GM18873 (cell line): ENCODE measurements around the gene SPINT2.
A peak's percentile ranks its signal among the peaks of the same experiment; 100 is the strongest.

Experiments used
- ATAC-seq: cut with Tn5 transposase; IDR thresholded peaks from one replicate; pipeline ENCODE4 v1.9.1; 2021; ENCODE audit warnings: mild to moderate bottlenecking, moderate library complexity, moderate number of reproducible peaks; ENCODE audit not compliant: unreplicated experiment, low FRiP score

SPINT2 gene

DNA sequence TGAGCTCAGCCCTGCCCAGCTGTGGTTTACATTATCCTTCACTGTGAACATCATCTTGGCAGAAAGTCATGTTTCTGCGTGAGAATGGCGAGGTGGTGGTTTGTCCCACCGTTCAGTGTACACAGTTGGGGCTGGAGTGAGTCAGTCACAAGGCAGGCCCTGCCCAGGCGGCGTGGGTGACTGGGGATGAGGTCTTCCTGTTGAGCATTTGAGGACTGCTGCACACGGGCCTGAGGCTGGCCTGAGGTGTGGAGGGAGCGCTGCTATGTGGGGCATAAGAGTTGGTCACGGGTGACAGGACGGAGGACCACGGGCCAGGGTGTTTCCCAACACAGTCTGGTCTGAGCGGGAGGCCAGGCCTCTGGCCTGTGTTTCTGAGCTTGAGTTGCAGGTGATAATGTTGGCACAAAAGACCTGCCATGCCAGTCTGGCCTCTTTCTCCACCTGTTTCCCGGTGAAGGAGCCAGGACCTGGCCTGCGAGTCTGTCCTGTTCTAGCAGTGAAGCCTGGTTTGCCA is 26.3 kb downstream of the SPINT2 start:
- ATAC-seq: no peak

DNA sequence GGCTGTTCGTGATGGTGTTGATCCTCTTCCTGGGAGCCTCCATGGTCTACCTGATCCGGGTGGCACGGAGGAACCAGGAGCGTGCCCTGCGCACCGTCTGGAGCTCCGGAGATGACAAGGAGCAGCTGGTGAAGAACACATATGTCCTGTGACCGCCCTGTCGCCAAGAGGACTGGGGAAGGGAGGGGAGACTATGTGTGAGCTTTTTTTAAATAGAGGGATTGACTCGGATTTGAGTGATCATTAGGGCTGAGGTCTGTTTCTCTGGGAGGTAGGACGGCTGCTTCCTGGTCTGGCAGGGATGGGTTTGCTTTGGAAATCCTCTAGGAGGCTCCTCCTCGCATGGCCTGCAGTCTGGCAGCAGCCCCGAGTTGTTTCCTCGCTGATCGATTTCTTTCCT is 27.5 kb downstream of the SPINT2 start:
- no peak for ATAC-seq

DNA sequence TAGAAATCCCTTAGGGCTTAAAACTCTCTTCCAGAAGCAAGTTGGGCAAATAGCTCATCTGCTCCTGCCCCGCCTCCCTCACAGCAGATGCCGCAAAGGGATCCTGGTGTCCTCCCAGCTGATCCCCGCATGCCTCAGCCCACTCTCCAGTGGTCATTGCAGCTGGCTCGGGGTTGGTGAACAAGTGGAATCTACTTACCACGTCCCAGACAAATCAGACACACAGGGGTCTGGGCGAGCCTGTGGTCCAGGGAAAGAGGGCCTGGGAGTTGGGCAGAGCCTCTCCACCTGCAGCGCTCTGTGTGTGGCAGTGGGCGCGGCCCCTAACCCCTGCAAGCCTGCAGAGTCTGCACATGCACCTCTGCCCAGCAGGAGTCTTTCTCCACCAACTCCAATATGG is 28.9 kb downstream of the SPINT2 start:
- ATAC-seq: no peak

DNA sequence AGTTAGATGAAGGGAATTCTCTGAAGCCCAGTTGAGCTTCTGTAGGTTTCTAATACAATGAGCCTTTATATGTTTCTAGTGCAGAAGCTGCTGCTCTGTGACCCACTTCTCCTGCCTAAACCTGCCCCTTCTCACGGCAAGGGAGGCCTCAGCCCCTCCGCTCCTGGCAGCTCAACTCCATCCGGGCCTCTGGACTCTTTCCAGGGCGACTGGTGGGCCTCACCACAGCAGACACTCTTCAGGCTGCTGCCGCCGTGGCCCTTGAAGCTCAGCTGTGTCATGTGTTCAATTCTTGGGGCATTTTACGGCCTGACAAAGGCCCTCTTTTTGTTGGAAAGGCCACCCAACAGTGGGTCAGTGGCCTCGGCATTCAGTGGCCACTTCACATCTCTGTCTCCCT is 29.7 kb downstream of the SPINT2 start:
- ATAC-seq: no peak

DNA sequence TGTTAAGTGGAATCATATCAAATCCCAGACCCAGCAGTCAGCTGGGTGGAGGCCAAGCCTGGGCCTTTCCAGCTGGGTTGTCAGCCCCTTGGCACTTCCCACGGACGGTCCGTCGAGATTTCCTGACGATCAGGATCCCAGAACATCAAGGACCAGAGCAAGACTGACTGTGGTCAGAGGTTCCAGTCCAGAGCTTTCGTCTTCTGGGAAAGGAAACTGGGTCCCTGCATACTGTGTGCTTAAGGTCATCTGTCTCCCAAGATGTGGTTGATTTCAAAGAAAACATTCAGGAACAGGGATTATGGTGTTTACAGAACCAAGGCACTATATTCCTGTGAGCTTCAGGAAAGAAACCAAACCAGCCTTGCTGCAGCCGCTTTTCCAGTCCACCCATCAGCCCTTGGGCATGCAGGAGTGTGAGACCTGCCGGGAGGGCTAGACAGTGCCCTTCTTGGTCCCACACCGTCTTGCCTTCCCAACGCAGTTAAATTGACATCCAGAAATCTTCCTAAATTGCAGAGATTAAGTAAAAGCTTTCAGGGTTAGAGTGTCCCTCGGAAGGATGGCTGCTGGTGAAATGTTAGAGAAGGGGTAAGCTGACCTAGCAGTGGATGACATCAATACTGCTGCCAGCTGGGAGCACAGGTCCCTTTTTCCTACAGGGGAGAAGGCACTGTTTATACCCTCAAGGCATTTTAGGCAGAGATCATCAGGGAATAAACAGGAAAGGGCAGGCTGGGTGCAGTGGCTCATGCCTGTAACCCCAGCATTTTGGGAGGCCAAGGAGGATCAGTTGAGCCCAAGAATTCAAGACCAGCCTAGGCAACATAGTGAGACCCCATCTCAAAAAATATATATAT is 34.7 kb downstream of the SPINT2 start:
- no peak for ATAC-seq

DNA sequence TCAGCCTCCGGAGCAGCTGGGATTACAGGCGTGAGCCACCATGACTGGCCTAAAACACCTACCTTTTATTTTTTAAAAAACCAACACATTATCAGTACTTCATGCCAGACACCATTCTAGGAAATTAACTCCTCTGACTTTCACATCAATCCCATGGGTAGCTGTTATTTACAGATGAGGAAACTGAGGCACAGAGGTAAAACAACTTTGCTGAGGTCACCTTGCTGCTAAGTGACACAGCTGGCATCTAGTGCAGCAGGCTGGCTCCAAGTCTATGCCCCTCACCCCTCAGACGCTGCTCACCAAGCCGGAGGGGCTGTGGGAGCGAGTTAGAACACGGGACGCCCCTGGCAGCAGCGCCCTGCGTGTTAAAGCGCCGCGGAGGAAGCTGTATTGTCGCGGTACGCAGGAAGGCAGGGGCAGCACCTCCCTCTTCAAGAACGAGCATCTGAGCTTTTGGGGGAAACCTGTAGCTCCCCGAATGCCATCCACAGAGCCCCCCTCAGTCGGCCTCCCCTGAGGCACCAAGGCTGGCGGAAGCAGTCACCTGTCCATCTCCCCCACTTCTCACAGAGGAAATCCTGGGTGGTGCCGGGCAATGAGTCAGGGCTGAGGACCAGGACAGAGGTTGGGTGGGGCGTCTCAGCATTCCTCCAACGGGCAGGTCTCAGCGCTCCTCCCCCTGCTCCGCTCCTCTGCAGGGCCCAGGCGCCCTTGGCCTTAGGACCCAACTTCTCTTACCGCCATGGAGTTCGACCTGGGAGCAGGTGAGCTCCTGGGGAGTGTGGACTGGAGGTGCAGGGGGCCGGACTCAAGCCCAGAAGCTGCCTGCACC is 39.4 kb downstream of the SPINT2 start, which contains the start of gene C19orf33:
Gene C19orf33, plus strand, starts transcription at position 735 of the 835 bp plus-strand sequence. Its CDS starts 11 bp downstream, at position 746.
- no peak for ATAC-seq

DNA sequence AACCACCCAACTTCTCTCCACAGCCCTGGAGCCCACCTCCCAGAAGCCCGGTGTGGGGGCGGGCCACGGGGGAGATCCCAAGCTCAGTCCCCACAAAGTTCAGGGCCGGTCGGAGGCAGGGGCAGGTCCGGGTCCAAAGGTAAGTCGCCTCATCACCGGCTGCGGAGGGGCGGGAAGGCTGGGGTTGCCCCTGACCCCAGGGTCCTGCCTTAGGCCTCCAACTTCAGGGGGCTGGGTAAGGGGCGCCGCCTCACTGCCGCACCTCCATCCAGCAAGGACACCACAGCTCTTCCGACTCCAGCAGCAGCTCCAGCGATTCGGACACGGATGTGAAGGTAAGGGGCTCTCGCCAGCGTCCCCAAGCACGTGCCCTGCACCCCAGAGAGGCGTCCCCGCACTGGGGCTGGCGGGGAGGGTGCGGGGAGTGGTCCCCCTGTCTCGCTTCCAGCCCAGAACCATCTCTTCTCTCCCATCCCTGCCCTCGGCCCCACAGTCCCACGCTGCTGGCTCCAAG is 40.0 kb downstream of the SPINT2 start:
- ATAC-seq: no peak

DNA sequence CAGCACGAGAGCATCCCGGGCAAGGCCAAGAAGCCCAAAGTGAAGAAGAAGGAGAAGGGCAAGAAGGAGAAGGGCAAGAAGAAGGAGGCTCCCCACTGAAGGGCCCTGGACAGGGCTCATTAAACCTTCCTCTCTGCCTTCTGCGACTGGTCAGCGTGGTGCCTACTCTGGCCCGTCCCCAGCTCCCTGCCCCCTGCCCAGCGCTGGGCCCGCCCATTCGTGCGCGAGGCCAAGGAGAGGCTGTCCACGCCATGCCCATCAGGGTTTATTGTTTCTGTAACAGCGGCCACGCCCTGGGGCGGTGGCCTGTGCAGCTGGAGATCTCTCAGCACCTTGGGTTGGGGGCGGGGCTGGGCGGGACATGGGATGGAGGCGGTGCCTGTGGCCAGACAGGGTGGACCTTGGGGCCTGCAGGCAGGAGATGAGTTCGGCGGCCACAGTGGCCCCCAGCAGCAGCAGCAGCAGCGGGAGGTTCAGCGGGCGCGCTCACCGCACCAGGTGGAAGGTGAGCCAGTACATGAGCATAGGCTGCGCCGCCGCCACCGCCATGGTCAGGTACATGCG is 40.6 kb downstream of the SPINT2 start:
- no peak for ATAC-seq

DNA sequence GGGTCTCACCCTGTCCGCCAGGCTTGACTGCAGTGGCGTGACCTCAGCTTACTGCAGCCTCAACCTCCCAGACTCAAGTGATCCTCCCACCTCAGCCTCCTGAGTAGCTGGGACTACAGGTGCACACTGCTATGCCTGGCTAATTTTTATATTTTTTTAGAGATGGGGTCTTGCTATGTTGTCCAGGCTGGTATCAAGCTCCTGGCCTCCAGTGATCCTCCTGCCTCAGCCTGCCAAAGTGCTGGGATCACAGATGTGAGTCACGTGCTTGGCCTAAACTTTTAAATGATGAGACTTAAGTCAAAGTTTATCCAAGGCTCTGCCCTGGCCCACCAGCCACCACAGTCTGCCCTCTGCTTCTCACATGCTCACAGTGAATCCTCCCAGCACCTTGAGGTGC is 41.9 kb downstream of the SPINT2 start:
- ATAC-seq: no peak

DNA sequence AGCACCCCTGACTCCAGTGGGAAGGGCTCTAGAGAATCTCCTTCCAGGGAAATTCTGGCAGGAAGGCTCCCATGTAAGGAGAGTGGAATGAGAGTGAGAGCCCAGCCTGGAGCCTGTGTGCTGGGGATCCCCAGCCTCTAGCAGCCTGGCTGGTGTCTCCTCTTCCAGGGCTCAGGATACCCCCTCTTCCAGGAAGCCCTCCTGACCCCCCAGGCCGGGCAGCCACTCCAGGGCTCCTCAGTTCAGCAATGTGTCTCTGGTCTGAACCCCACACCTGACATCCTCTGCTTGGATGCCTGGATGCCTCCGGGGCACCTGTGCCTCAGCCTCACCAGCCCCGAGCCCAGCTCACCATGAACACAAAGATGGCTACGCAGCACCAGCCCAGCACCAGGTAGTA is 42.7 kb downstream of the SPINT2 start:
- no peak for ATAC-seq

DNA sequence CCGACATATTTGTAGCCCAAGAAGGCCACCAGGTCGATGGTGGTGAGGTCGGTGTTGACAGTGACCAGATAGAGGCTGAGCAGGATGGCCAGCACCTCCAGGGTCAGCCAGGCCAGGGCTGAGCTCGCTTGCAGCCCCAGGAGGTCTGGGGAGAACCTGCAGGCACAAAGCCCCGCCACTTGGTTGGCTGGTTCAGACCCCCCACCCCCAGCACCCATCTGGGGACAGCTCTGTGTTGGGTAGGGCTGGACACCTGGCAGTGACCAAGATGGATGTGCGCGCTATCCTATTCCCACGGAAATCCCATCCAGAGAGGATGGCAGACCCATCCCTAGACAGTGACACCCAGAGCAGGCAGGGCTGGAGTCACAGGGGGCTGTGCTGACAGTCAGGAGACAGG is 43.2 kb downstream of the SPINT2 start:
- no peak for ATAC-seq

DNA sequence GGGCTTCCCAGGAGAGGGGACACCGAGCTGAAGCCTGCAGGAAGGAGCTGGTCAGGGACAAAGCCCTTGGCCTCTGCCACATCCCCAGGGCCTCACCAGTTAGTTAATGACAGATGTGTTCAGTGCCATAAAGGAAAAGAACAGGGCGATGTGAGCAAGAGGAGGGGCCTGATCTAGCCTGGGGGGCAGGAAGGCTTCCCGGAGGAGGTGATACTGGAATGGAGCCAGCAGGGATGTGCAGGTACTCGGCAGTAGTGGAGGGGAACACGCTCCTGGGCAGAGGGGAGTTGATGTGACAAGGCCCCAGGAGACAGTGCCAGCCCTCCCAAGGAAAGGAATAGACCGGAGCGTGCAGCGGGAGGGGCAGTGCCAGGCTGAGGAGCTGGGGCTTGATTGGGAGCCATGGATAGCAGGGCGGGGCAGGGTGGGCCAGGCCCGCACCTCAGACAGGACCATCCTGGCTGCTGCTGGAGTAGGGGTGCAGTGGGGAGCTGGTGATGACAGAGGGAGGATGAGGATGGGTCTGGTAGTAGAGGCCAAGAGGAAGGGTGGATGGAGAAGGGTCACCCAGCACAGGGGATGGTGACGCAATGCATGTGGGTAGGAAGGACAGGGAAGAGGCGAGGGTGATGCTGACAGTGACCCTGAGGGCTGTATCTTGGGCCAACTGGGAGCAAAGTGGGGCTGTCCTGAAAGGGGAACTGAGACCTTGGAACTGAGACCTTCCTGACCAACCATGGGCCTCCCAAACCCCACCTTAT is 43.8 kb downstream of the SPINT2 start:
- no peak for ATAC-seq

DNA sequence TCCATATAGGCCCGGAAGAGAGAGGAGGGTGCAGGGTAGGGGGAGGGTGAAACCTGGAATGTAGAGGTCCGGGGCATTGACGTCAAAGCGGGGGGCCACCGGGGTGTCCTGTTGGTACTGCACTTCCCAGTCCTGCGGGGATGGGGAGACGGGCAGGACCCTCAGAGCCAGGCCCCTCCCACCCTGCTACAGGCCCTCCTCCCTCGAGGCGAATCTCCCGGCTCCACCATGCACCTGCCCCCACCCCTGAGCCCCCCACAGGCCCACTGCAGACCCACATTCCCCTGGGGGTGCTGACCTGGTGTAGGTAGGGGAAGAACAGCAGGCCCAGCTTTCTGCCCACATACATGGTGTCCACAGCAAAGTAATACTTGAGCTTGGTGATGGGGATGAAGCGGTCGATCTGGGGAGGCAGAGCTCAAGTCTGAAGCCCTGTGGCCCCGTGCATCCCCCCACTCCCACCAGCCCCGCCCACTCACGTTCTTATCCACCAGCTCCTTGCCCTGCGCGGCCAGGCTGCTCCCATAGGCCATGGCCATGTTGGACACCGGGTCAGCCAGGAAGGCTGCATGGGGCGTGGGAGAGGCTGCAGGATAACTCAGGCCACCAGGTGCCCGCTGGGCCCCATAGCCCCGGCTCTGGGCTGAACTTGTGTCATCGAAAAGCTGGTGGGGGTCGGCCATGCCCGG is 44.7 kb downstream of the SPINT2 start:
- ATAC-seq: no peak

DNA sequence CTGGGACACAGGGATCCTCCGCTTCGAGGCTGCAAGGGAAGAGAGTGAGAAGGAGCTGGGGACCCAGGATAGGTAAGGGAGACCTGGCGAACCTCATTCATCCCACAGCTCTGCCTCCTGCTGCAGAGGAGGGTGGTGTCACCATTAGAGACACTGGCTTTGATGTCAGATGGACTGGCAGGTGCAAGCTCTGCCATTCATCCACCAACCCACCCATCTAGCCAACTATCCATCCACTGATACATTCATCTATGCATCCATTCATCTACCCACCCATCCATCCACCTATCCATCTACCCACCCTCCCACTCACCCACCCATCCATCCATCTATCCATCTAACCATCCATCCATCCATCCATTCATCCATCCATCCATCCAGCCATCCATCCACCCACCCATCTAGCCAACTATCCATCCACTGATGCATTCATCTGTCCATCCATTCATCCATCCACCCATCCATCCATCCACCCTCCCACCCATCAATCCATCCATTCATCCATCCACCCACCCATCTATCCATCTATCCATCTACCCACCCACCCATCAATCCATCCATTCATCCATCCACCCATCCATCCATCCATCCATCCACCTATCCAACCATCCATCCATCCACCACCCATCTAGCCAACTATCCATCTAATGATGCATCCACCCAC is 45.4 kb downstream of the SPINT2 start:
- ATAC-seq: no peak

DNA sequence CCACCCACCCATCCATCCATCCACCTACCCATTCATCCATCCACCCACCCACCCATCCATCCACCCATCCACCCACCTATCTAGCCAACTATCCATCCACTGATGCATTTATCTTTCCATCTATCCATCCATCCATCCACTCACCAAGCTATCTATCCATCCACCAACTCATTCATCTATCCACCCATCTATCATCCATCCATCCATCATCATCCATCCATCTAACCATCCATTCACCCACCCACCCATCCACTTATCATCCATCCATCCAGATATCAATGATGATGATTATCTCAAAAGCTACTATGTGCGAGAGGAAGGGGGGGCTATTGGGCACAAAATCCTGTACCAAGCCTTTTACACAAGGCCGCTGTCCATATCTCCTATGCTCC is 45.9 kb downstream of the SPINT2 start:
- ATAC-seq: no peak

DNA sequence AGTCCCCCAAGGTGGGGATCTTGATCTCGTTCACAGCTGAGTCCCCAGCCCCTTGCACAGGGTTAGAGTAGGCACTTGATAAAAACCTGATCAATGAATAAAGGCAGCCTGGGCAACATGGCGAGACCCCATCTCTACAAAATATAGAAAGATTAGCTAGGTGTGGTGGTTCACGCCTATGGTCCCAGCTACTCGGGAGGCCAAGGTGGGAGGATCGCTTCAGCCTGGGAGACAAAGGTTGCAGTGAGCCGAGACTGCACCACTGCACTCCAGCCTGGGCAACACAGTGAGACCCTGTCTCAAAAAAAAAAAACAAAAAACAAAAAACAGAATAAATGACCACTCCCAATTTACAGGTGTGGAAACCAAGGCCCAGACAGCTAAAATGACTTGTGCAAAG is 46.6 kb downstream of the SPINT2 start:
- ATAC-seq: no peak

DNA sequence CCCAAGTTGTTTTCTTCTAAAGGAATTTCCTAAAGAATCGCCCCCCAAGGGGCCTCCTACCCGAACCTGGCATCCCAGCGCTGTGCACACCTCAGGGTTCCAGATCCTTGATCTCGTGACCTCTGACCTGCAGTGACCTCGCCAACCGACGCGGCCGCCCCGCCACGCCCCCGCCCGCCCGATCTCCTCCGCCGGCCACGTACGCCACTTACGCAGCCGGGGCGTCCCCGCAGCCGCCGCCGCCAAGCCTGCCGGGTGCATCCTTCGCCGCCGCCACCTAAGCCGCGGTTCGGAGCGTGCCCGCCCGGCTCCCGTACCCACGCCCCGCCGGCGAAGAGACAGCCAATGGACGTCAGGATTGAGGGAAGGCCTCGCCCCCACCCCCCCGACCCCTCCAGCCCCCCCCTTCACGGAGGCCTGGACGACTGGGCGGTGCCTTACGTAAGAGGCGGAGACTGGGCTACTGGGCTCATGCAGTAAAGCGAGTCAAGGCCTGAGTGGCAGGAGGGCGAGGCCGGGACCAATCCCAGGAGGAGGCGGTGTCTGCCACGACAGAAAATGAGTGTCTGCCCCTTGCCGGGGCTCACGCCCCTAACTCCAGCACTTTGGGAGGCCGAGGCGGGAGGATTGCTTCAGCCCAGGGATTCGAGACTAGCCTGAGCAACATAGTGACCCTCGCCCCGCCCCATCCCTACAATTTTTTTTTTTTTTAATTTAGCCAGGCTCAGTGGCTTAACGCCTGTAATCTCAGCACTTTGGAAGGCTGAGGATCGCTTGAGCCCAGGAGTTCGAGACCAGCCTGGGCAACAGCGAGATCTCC is 51.5 kb downstream of the SPINT2 start, which contains the start of gene YIF1B:
Gene YIF1B, minus strand, starts transcription at position 291 of the 820 bp plus-strand sequence. Its CDS starts 30 bp downstream, at position 261.
- ATAC-seq: peak; percentile 72

DNA sequence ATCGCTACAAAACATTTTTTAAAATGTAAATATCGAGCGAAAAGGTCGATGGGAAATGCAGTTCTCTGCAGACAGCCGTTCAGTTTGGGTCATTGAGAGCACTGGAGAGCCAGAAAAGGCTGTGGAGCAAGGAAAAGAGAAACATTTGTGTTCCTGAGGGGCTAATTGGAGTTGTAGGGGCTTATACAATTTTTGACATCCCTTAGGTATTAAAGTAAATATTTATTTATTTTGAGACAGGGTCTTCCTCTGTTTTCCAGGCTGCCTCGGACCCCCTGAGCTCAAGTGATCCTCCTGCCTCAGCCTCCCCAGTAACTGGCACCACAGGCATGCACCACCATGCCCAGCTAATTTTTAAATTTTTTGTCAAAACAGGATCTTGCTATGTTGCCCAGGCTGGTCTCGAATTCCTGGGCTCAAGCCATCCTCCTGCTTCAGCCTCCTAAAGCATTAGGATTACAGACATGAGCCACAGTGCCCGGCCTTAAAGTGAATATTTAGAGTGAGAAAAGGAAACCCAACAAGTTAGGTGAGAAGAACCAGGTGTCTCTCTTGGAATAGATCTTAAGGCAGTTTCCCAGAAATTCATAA is 52.2 kb downstream of the SPINT2 start:
- no peak for ATAC-seq
